CD8-positive, alpha-beta memory T cell (primary cell): ENCODE results near the gene SLC25A52. TPM values are rescaled to one million over a fixed set of nuclear protein-coding genes. Genes with fewer than 3 reads are reported as not detected.
A peak's percentile ranks its signal among the peaks of the same experiment; 100 is the strongest.
"Not testable (repeated sequence)": the region's sequence is repeated elsewhere in the genome, so short reads cannot be mapped to it uniquely, and the experiment has no call there.

Source experiments
- CTCF ChIA-PET: fragments of 350-600 bp; sonication (Branson Sonifier 250); formaldehyde crosslinking; loops from one replicate; lab custom pipeline; 2021; ENCODE audit warnings: antibody characterized with exemption; lab: Charles Lee
- POLR2A ChIA-PET: fragments of 350-600 bp; sonication (Branson Sonifier 250); formaldehyde crosslinking; loops from one replicate; lab custom pipeline; 2021; ENCODE audit warnings: antibody characterized with exemption; lab: Charles Lee
- DNase-seq, 5 donors: peaks; one replicate each; pipeline versions ENCODE4 v3.0.0 to v3.0.0-alpha.2; 2020 to 2022; ENCODE audit warnings: mixed read lengths in 1 of 5
- H3K27ac ChIP-seq: one replicate; pipeline ENCODE4 v1.7.0; 2013; ENCODE audit warnings: low read depth, mild to moderate bottlenecking, low read length, moderate library complexity
- H3K27me3 ChIP-seq: 2 replicates; pipeline ENCODE4 v1.7.0; 2013; ENCODE audit warnings: low read length, mild to moderate bottlenecking; ENCODE audit not compliant: insufficient read depth, poor library complexity, severe bottlenecking
- H3K36me3 ChIP-seq: 2 replicates; pipeline ENCODE4 v1.7.0; 2013; ENCODE audit warnings: mild to moderate bottlenecking, low read length, moderate library complexity; ENCODE audit not compliant: insufficient read depth
- H3K4me1 ChIP-seq: 2 replicates; pipeline ENCODE4 v1.7.0; 2013; ENCODE audit warnings: mild to moderate bottlenecking, low read length, moderate library complexity; ENCODE audit not compliant: insufficient read depth
- H3K4me3 ChIP-seq: 2 replicates; pipeline ENCODE4 v1.7.0; 2013; ENCODE audit warnings: mild to moderate bottlenecking, low read length
- H3K9me3 ChIP-seq: 2 replicates; pipeline ENCODE4 v1.7.0; 2013; ENCODE audit warnings: mild to moderate bottlenecking, low read length
- H3K27ac Mint-ChIP-seq, 8 donors: one replicate each; pipeline ENCODE4 v1.8.0; 2020 to 2021; ENCODE audit warnings: mixed read lengths in 8 of 8, mild to moderate bottlenecking in 6 of 8, inconsistent platforms in 3 of 8, moderate library complexity in 3 of 8
- H3K27me3 Mint-ChIP-seq, 2 donors: one replicate each; pipeline ENCODE4 v1.8.0; 2020 to 2021; ENCODE audit warnings: mixed read lengths in 2 of 2, mild to moderate bottlenecking in 1 of 2, moderate library complexity in 1 of 2
- H3K36me3 Mint-ChIP-seq, 3 donors: one replicate each; pipeline ENCODE4 v1.8.0; 2020 to 2021; ENCODE audit warnings: mixed read lengths in 3 of 3, inconsistent platforms in 1 of 3, mild to moderate bottlenecking in 1 of 3
- H3K4me1 Mint-ChIP-seq, 3 donors: one replicate each; pipeline ENCODE4 v1.8.0; 2020 to 2021; ENCODE audit warnings: mixed read lengths in 3 of 3, inconsistent platforms in 1 of 3, mild to moderate bottlenecking in 1 of 3
- H3K4me3 Mint-ChIP-seq, 7 donors: one replicate each; pipeline ENCODE4 v1.8.0; 2020 to 2021; ENCODE audit warnings: mixed read lengths in 7 of 7, mild to moderate bottlenecking in 6 of 7, moderate library complexity in 4 of 7, inconsistent platforms in 2 of 7
- H3K9me3 Mint-ChIP-seq, 5 donors: one replicate each; pipeline ENCODE4 v1.8.0; 2020 to 2022; ENCODE audit warnings: mixed read lengths in 5 of 5, mild to moderate bottlenecking in 3 of 5, moderate library complexity in 2 of 5, inconsistent platforms in 1 of 5
- polyA plus RNA-seq: library from polyadenylated mRNA; unstranded; fragments of 300-500 nt; fragmentation: Illumina TruSeq; gene quantifications from one replicate; pipeline ENCODE4 v1.2.3, GENCODE V29; 2021
- total RNA-seq, 2 experiments: library from RNA; stranded (reverse); gene quantifications; one replicate each; pipeline ENCODE4 v1.2.3, GENCODE V29; 2021

Gene SLC25A52
- total RNA-seq: under 1 TPM in 1 of 2 experiments, not detected in 1; 0.22 TPM
- not detected for polyA plus RNA-seq

GRCh38 chr18:31760695-31761094 lies at the start of gene SLC25A52:
Gene SLC25A52 (minus strand): TSS chr18:31760880. CDS start chr18:31760661, 219 bp downstream.
- Mint-ChIP-seq H3K27ac (no peak within 1 kb of the TSS), H3K9me3 (no peaks in the 10 kb centered on the region), H3K4me1 (no peaks in the 10 kb centered on the region), H3K4me3 (no peak within 1 kb of the TSS), H3K36me3 (no peaks in the 10 kb centered on the region), H3K27me3 (peaks cover 1 to 10% of the 10 kb centered on the region in 2 donors)
- POLR2A ChIA-PET: no interaction called here
- H3K9me3 ChIP-seq: no peaks in the 10 kb centered on the region
- H3K27ac ChIP-seq: no peak within 1 kb of the TSS
- H3K36me3 ChIP-seq: no peaks in the 10 kb centered on the region
- CTCF ChIA-PET: no interaction called here
- H3K27me3 ChIP-seq: no peaks in the 10 kb centered on the region
- H3K4me1 ChIP-seq: no peaks in the 10 kb centered on the region
- H3K4me3 ChIP-seq: no peak within 1 kb of the TSS
- no peak for DNase-seq

- H3K27me3 Mint-ChIP-seq, DNase-seq, H3K4me1 Mint-ChIP-seq, H3K27me3 ChIP-seq, POLR2A ChIA-PET, H3K4me3 Mint-ChIP-seq, H3K9me3 Mint-ChIP-seq, H3K36me3 ChIP-seq, H3K36me3 Mint-ChIP-seq, H3K9me3 ChIP-seq, CTCF ChIA-PET, H3K4me3 ChIP-seq, H3K27ac Mint-ChIP-seq, H3K27ac ChIP-seq, H3K4me1 ChIP-seq: not testable (repeated sequence)
These were observed 48.4 kb upstream of the SLC25A52 start for GRCh38 chr18:31809049-31809448.

- no peak for DNase-seq
- Mint-ChIP-seq H3K9me3 (no peaks in the 10 kb centered on the region), H3K27ac (peak overlapping the region in 1 of 8 donors; percentile 62), H3K4me3 (no peak overlapping the region), H3K4me1 (no peaks in the 10 kb centered on the region), H3K27me3 (peaks cover 2 to 5% of the 10 kb centered on the region in 2 donors), H3K36me3 (peaks cover 0 to 2% (median 0%) of the 10 kb centered on the region in 3 donors)
- H3K27me3 ChIP-seq: no peaks in the 10 kb centered on the region
- CTCF ChIA-PET: no interaction called here
- POLR2A ChIA-PET: no interaction called here
- H3K36me3 ChIP-seq: no peaks in the 10 kb centered on the region
- H3K27ac ChIP-seq: no peak overlapping the region
- no peak overlapping the region for H3K4me3 ChIP-seq
- H3K4me1 ChIP-seq: no peaks in the 10 kb centered on the region
- no peaks in the 10 kb centered on the region for H3K9me3 ChIP-seq
These were observed 40.4 kb upstream of the SLC25A52 start for GRCh38 chr18:31801078-31801477.

- CTCF ChIA-PET: interaction anchor here (0.6 kb wide), 1 partner anchor 21 kb away, joined by 3 read pairs; no protein-coding TSS in a partner anchor
- H3K9me3 Mint-ChIP-seq, H3K27me3 Mint-ChIP-seq, H3K27me3 ChIP-seq, H3K4me1 ChIP-seq, POLR2A ChIA-PET, DNase-seq, H3K36me3 Mint-ChIP-seq, H3K9me3 ChIP-seq, H3K4me1 Mint-ChIP-seq, H3K4me3 Mint-ChIP-seq, H3K36me3 ChIP-seq, H3K4me3 ChIP-seq, H3K27ac ChIP-seq: not testable (repeated sequence)
- H3K27ac Mint-ChIP-seq: peak overlapping the region in 1 of 8 donors; percentile 70
These were observed 38.6 kb upstream of the SLC25A52 start for GRCh38 chr18:31799257-31799656.

GRCh38 chr18:31798399-31798798 lies 37.7 kb upstream of the SLC25A52 start:
- H3K36me3 Mint-ChIP-seq: peaks cover 0 to 2% (median 0%) of the 10 kb centered on the region in 3 donors
- no peak overlapping the region for H3K27ac ChIP-seq
- no peaks in the 10 kb centered on the region for H3K4me1 Mint-ChIP-seq
- CTCF ChIA-PET: no interaction called here
- no peaks in the 10 kb centered on the region for H3K9me3 ChIP-seq
- POLR2A ChIA-PET: no interaction called here
- H3K4me3 ChIP-seq: no peak overlapping the region
- H3K4me3 Mint-ChIP-seq: no peak overlapping the region
- no peaks in the 10 kb centered on the region for H3K36me3 ChIP-seq
- peaks cover 5% of the 10 kb centered on the region in 2 donors for H3K27me3 Mint-ChIP-seq
- no peak overlapping the region for H3K27ac Mint-ChIP-seq
- no peaks in the 10 kb centered on the region for H3K4me1 ChIP-seq
- no peaks in the 10 kb centered on the region for H3K9me3 Mint-ChIP-seq
- no peaks in the 10 kb centered on the region for H3K27me3 ChIP-seq
- no peak for DNase-seq

- H3K27me3 ChIP-seq: no peaks in the 10 kb centered on the region
- Mint-ChIP-seq H3K4me1 (no peaks in the 10 kb centered on the region), H3K27me3 (peaks cover 5% of the 10 kb centered on the region in 2 donors), H3K27ac (no peak overlapping the region), H3K9me3 (no peaks in the 10 kb centered on the region), H3K4me3 (no peak overlapping the region), H3K36me3 (peaks cover 0 to 2% (median 0%) of the 10 kb centered on the region in 3 donors)
- DNase-seq: no peak
- ChIA-PET POLR2A (no interaction called here), CTCF (no interaction called here)
- no peaks in the 10 kb centered on the region for H3K36me3 ChIP-seq
- H3K4me1 ChIP-seq: no peaks in the 10 kb centered on the region
- H3K9me3 ChIP-seq: no peaks in the 10 kb centered on the region
- H3K27ac ChIP-seq: no peak overlapping the region
- no peak overlapping the region for H3K4me3 ChIP-seq
These were observed 35.1 kb upstream of the SLC25A52 start for GRCh38 chr18:31795747-31796146.

GRCh38 chr18:31793531-31793930 lies 32.9 kb upstream of the SLC25A52 start:
- Mint-ChIP-seq H3K4me3 (no peak overlapping the region), H3K4me1 (no peaks in the 10 kb centered on the region), H3K36me3 (no peaks in the 10 kb centered on the region), H3K27me3 (peaks cover 5% of the 10 kb centered on the region in 2 donors), H3K9me3 (no peaks in the 10 kb centered on the region), H3K27ac (no peak overlapping the region)
- Histone ChIP-seq H3K4me3 (no peak overlapping the region), H3K9me3 (no peaks in the 10 kb centered on the region), H3K27ac (no peak overlapping the region), H3K36me3 (no peaks in the 10 kb centered on the region), H3K27me3 (no peaks in the 10 kb centered on the region), H3K4me1 (no peaks in the 10 kb centered on the region)
- no peak for DNase-seq
- ChIA-PET CTCF (no interaction called here), POLR2A (no interaction called here)

GRCh38 chr18:31792580-31792911 lies 31.9 kb upstream of the SLC25A52 start:
- Mint-ChIP-seq H3K9me3 (no peaks in the 10 kb centered on the region), H3K4me1 (no peaks in the 10 kb centered on the region), H3K36me3 (no peaks in the 10 kb centered on the region), H3K27me3 (peaks cover 5% of the 10 kb centered on the region in 2 donors), H3K27ac (peak overlapping the region in 1 of 8 donors; percentile 6), H3K4me3 (no peak overlapping the region)
- H3K4me3 ChIP-seq: no peak overlapping the region
- ChIA-PET POLR2A (no interaction called here), CTCF (no interaction called here)
- no peaks in the 10 kb centered on the region for H3K27me3 ChIP-seq
- H3K36me3 ChIP-seq: no peaks in the 10 kb centered on the region
- H3K27ac ChIP-seq: no peak overlapping the region
- no peaks in the 10 kb centered on the region for H3K9me3 ChIP-seq
- DNase-seq: no peak
- H3K4me1 ChIP-seq: no peaks in the 10 kb centered on the region
